Motor neuron (in vitro differentiated cells): ENCODE data around the gene SKIL. TPM values are rescaled to one million over a fixed set of nuclear protein-coding genes. Genes with fewer than 3 reads are reported as not detected.

Experiments
- ATAC-seq, 8 experiments: fragments of 200-7000 bp; cut with Tn5 transposase; replicated peaks in 6 of 8; 2 replicates each; pipeline ENCODE4 v1.8.0; 2021; ENCODE audit warnings: mild to moderate bottlenecking in 8 of 8, moderate library complexity in 8 of 8
- H3K27ac ChIP-seq, 2 donors: fragments of 250-450 bp; sonication (Bioruptor Pico); 2 replicates each; pipeline ENCODE4 v1.9.0; 2021; ENCODE audit warnings: antibody characterized with exemption in 2 of 2, mild to moderate bottlenecking in 2 of 2, moderate library complexity in 1 of 2
- H3K4me1 ChIP-seq, 2 donors: fragments of 250-450 bp; sonication (Bioruptor Pico); replicated peaks in 1 of 2; 2 replicates each; pipeline ENCODE4 v1.6.1; 2021; ENCODE audit warnings: antibody characterized with exemption in 2 of 2, mild to moderate bottlenecking in 2 of 2, moderate library complexity in 1 of 2
- H3K4me3 ChIP-seq, 5 donors: fragments of 250-450 bp; sonication (Bioruptor Pico); 2 replicates each; pipeline ENCODE4 v1.9.0; 2021; ENCODE audit warnings: antibody characterized with exemption in 5 of 5, mild to moderate bottlenecking in 5 of 5, moderate library complexity in 4 of 5
- WGBS, 10 experiments: fragments of 450-650 bp; shearing (Covaris generic); methylation state at CpG; one replicate each; pipeline ENCODE4 v1.0.0; 2022; 5-methylcytosine and 5-hydroxymethylcytosine counted together
- in situ Hi-C, 9 experiments: fragments of 400-800 bp; cut with MboI; loops; one replicate each; pipeline ENCODE4 v1.15.0; 2021; ENCODE audit warnings: low sequenced_read_pairs in 9 of 9, low pct_unique_long_range_greater_than_20kb in 2 of 9; ENCODE audit not compliant: unreplicated experiment in 9 of 9
- total RNA-seq, 8 experiments: library from RNA; unstranded; fragments of 300-600 nt; gene quantifications; 2 replicates each; pipeline versions ENCODE4 v1.2.3 to v1.2.4, GENCODE V29; 2022

Gene SKIL
- total RNA-seq, 8 experiments from 2014 or later: 36.3 to 132 (median 58.3) TPM

GRCh38 chr3:170419557-170420087 is 62.1 kb downstream of the SKIL start:
- in situ Hi-C loops: loop anchor here (10.0 to 25.0 kb wide), 3 partner anchors 385 to 395 kb away; no protein-coding TSS in a partner anchor
- H3K27ac ChIP-seq: no peak overlapping the region
- 0 to 14% methylated on average over 2 to 21 of the region's 58 CpGs; no CpG with 5 or more reads in 8 of the 10 experiments for WGBS, 10 experiments

GRCh38 chr3:170420307-170420821 is 62.8 kb downstream of the SKIL start:
- ATAC-seq: peak in 3 of 8 experiments; percentile 28 to 45 (median 36)
- Histone ChIP-seq H3K4me1 (peaks cover 0 to 10% of the 10 kb centered on the region in 2 donors), H3K27ac (no peak overlapping the region), H3K4me3 (peak overlapping the region; percentile 35 to 54 (median 38))
- in situ Hi-C loops: loop anchor here in 6 of 9 experiments (10.0 to 25.0 kb wide), 2 partner anchors 392 to 394 kb away; no protein-coding TSS in a partner anchor
- 6 to 100% (median 60%) methylated on average over 2 to 13 of the region's 17 CpGs; no CpG with 5 or more reads in 1 of the 10 experiments for WGBS, 10 experiments

More at GRCh38 chr3:170419557-170420087, 62.1 kb downstream of the SKIL start:
- H3K4me3 ChIP-seq: peak overlapping the region; percentile 35 to 54 (median 38)
- ATAC-seq: peak; percentile 55 to 80 (median 74)
- H3K4me1 ChIP-seq: peaks cover 0 to 6% of the 10 kb centered on the region in 2 donors

GRCh38 chr3:170421111-170421641 is 63.7 kb downstream of the SKIL start:
- Histone ChIP-seq H3K4me3 (no peak overlapping the region), H3K27ac (no peak overlapping the region), H3K4me1 (peaks cover 7 to 18% of the 10 kb centered on the region in 2 donors)
- 0 to 62% (median 29%) methylated on average over 1 to 9 of the region's 12 CpGs; no CpG with 5 or more reads in 4 of the 10 experiments for WGBS, 10 experiments
- in situ Hi-C loops: loop anchor here in 6 of 9 experiments (10.0 to 25.0 kb wide), 2 partner anchors 391 to 394 kb away; no protein-coding TSS in a partner anchor
- peak in 2 of 8 experiments; percentile 1 to 2 for ATAC-seq

- WGBS, 10 experiments: 49 to 93% (median 64%) methylated on average over 1 to 2 of the region's 2 CpGs; no CpG with 5 or more reads in 3 of the 10 experiments
- in situ Hi-C loops: loop anchor here in 6 of 9 experiments (10.0 to 25.0 kb wide), 2 partner anchors 391 to 393 kb away; no protein-coding TSS in a partner anchor
- H3K27ac ChIP-seq: no peak overlapping the region
Observed at GRCh38 chr3:170421758-170422157, 64.2 kb downstream of the SKIL start.

GRCh38 chr3:170423001-170423615 is 65.6 kb downstream of the SKIL start:
- in situ Hi-C loops: loop anchor here in 6 of 9 experiments (10.0 to 25.0 kb wide), 2 partner anchors 389 to 392 kb away; no protein-coding TSS in a partner anchor
- Histone ChIP-seq H3K4me1 (peaks cover 9 to 18% of the 10 kb centered on the region in 2 donors), H3K4me3 (no peak overlapping the region), H3K27ac (no peak overlapping the region)
- 91 to 100% (median 100%) methylated on average over 1 to 7 of the region's 8 CpGs; no CpG with 5 or more reads in 5 of the 10 experiments for whole genome bisulfite sequencing, 10 experiments
- no peak for ATAC-seq

More at GRCh38 chr3:170421758-170422157, 64.2 kb downstream of the SKIL start:
- no peak for ATAC-seq
- Histone ChIP-seq H3K4me3 (no peak overlapping the region), H3K4me1 (peaks cover 9 to 18% of the 10 kb centered on the region in 2 donors)

- ATAC-seq: no peak
- Histone ChIP-seq H3K4me3 (no peak overlapping the region), H3K4me1 (peaks cover 9 to 25% of the 10 kb centered on the region in 2 donors), H3K27ac (no peak overlapping the region)
- in situ Hi-C loops: loop anchor here in 6 of 9 experiments (10.0 to 25.0 kb wide), 2 partner anchors 387 to 390 kb away; no protein-coding TSS in a partner anchor
- 67 to 100% (median 89%) methylated on average over 1 to 7 of the region's 8 CpGs; no CpG with 5 or more reads in 2 of the 10 experiments for WGBS, 10 experiments
Observed at GRCh38 chr3:170424879-170425278, 67.4 kb downstream of the SKIL start.

- H3K4me3 ChIP-seq: no peak overlapping the region
- ATAC-seq: peak in 5 of 8 experiments; percentile 82 to 94 (median 87)
- peak overlapping the region in 1 of 2 donors; percentile 39 for H3K27ac ChIP-seq
- in situ Hi-C loops: loop anchor here in 1 of 9 experiments (10.0 kb wide), 1 partner anchor 389 kb away; no protein-coding TSS in a partner anchor
- peaks cover 13 to 30% of the 10 kb centered on the region in 2 donors for H3K4me1 ChIP-seq
- 0 to 82% (median 33%) methylated on average over 1 to 9 of the region's 11 CpGs; no CpG with 5 or more reads in 4 of the 10 experiments for WGBS, 10 experiments
Observed at GRCh38 chr3:170425491-170426239, 68.2 kb downstream of the SKIL start.

GRCh38 chr3:170426240-170426797 is 68.8 kb downstream of the SKIL start:
- in situ Hi-C loops: loop anchor here in 1 of 9 experiments (10.0 kb wide), 1 partner anchor 388 kb away; no protein-coding TSS in a partner anchor
- no peak overlapping the region for H3K4me3 ChIP-seq

GRCh38 chr3:170428095-170428494 is 70.6 kb downstream of the SKIL start:
- in situ Hi-C loops: loop anchor here in 1 of 9 experiments (10.0 kb wide), 1 partner anchor 387 kb away; no protein-coding TSS in a partner anchor
- H3K4me1 ChIP-seq: peaks cover 13 to 24% of the 10 kb centered on the region in 2 donors
- no peak overlapping the region for H3K4me3 ChIP-seq
- 0 to 100% (median 50%) methylated on average over 1 to 2 of the region's 2 CpGs; no CpG with 5 or more reads in 1 of the 10 experiments for WGBS, 10 experiments
- no peak for ATAC-seq
- H3K27ac ChIP-seq: no peak overlapping the region

More at GRCh38 chr3:170426240-170426797, 68.8 kb downstream of the SKIL start:
- peaks cover 13 to 26% of the 10 kb centered on the region in 2 donors for H3K4me1 ChIP-seq
- WGBS, 10 experiments: 60 to 100% (median 92%) methylated on average over 1 to 2 of the region's 2 CpGs; no CpG with 5 or more reads in 2 of the 10 experiments
- no peak overlapping the region for H3K27ac ChIP-seq
- ATAC-seq: no peak

GRCh38 chr3:170429050-170429449 is 71.5 kb downstream of the SKIL start:
- H3K4me1 ChIP-seq: peaks cover 13 to 24% of the 10 kb centered on the region in 2 donors
- no peak overlapping the region for H3K27ac ChIP-seq
- no peak overlapping the region for H3K4me3 ChIP-seq
- peak in 3 of 8 experiments; percentile 17 to 59 (median 36) for ATAC-seq
- WGBS, 10 experiments: 0 to 100% (median 29%) methylated on average over 1 of the region's 1 CpG; no CpG with 5 or more reads in 2 of the 10 experiments
- in situ Hi-C loops: loop anchor here in 1 of 9 experiments (10.0 kb wide), 1 partner anchor 386 kb away; no protein-coding TSS in a partner anchor

GRCh38 chr3:170431054-170431453 is 73.5 kb downstream of the SKIL start:
- Histone ChIP-seq H3K4me1 (peaks cover 7 to 13% of the 10 kb centered on the region in 2 donors), H3K27ac (no peak overlapping the region), H3K4me3 (no peak overlapping the region)
- in situ Hi-C loops: no loop called here
- WGBS, 10 experiments: 67 to 100% (median 96%) methylated on average over 1 to 3 of the region's 3 CpGs
- ATAC-seq: no peak
